Stomach (tissue), 4 donors: ENCODE data around the gene GPC6.

Source experiments
- CTCF ChIP-seq, 7 experiments: fragments of 450-650 bp in 4 of 7; fragments of 200-600 bp in 3 of 7; sonication (generic) in 3 of 7; IDR thresholded peaks; one replicate each; pipeline ENCODE4 v1.5.1; 2016 to 2019; ENCODE audit warnings: antibody characterized with exemption in 7 of 7, control low read depth in 2 of 7, mild to moderate bottlenecking in 1 of 7
- POLR2A ChIP-seq, 4 donors: fragments of 450-650 bp; IDR thresholded peaks; one replicate each; pipeline ENCODE4 v1.6.1; 2016; ENCODE audit warnings: antibody characterized with exemption in 4 of 4, control low read depth in 2 of 4, mild to moderate bottlenecking in 1 of 4, moderate library complexity in 1 of 4
- POLR2AphosphoS5 ChIP-seq, 3 donors: sonication (generic); formaldehyde crosslinking; IDR thresholded peaks; one replicate each; pipeline ENCODE4 v1.6.1; 2016; ENCODE audit warnings: antibody characterized with exemption in 3 of 3

DNA sequence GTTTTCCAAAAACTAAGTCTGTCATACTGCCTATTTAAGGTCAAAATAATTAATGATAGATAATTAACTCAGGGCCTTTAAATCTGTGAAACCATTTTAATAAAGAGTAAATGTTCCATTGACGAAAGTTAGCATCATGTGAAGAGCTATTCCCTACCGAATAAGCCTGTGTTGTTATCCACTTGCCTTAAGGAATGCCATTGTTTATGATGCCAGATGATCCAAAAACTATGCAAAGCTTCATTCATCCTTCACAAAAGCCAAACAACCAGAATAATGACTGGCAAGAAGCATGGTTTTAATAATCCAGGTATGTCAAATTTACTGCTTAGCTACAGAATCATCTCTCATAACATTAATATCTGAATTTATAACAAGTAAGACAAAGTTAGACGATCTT, 6.5 kb upstream of the GPC6 start:
- TF ChIP-seq CTCF (IDR thresholded peaks at IDR 0.05) (no peak), POLR2A (IDR thresholded peaks at IDR 0.05) (no peak), POLR2AphosphoS5 (IDR thresholded peaks at IDR 0.05) (no peak)
